ENCODE measurements around the gene ACVR1B. TPM values are rescaled to one million over a fixed set of nuclear protein-coding genes. Genes with fewer than 3 reads are reported as not detected.

Gene ACVR1B
- total RNA-seq, 2 donors from 2014 or later: 67.6 to 84.7 TPM

- DNase-seq (no peak), ATAC-seq (peak; percentile 18)
- intact Hi-C loops (cut with DNase I, micrococcal nuclease): no loop called here
Observed at GRCh38 chr12:51915003-51915625, 36.4 kb upstream of the ACVR1B start.

GRCh38 chr12:51915951-51916350 lies 35.5 kb upstream of the ACVR1B start:
- DNase-seq (no peak), ATAC-seq (no peak)
- intact Hi-C loops (cut with DNase I, micrococcal nuclease): no loop called here

GRCh38 chr12:51917041-51917590 lies 34.4 kb upstream of the ACVR1B start:
- no peak for ATAC-seq
- intact Hi-C loops (cut with DNase I, micrococcal nuclease): no loop called here

GRCh38 chr12:51917746-51918453 lies 33.6 kb upstream of the ACVR1B start:
- DNase-seq (no peak), ATAC-seq (no peak)
- intact Hi-C loops (cut with DNase I, micrococcal nuclease): no loop called here

More at GRCh38 chr12:51917041-51917590, 34.4 kb upstream of the ACVR1B start:
- DNase-seq: no peak

- ATAC-seq: no peak
- no peak for DNase-seq
- intact Hi-C loops (cut with DNase I, micrococcal nuclease): loop anchor here in 1 of 2 donors (10.0 kb wide), 1 partner anchor 65 kb away; no protein-coding TSS in a partner anchor
Observed at GRCh38 chr12:51920046-51920445, 31.5 kb upstream of the ACVR1B start.

- ATAC-seq (no peak), DNase-seq (no peak)
- intact Hi-C loops (cut with DNase I, micrococcal nuclease): loop anchor here in 1 of 2 donors (10.0 kb wide), 1 partner anchor 64 kb away; no protein-coding TSS in a partner anchor
Observed at GRCh38 chr12:51921017-51921725, 30.3 kb upstream of the ACVR1B start.

GRCh38 chr12:51922146-51922545 lies 29.4 kb upstream of the ACVR1B start:
- no peak for DNase-seq
- ATAC-seq: no peak
- intact Hi-C loops (cut with DNase I, micrococcal nuclease): loop anchor here in 1 of 2 donors (10.0 kb wide), 1 partner anchor 63 kb away; no protein-coding TSS in a partner anchor

- intact Hi-C loops (cut with DNase I, micrococcal nuclease): loop anchor here in 1 of 2 donors (10.0 kb wide), 1 partner anchor 62 kb away; no protein-coding TSS in a partner anchor
Observed at GRCh38 chr12:51922762-51923505, 28.6 kb upstream of the ACVR1B start.

GRCh38 chr12:51923506-51924365 lies 27.8 kb upstream of the ACVR1B start:
- DNase-seq (peak in 1 of 2 donors; percentile 80), ATAC-seq (peak; percentile 70)
- intact Hi-C loops (cut with DNase I, micrococcal nuclease): loop anchor here in 1 of 2 donors (10.0 kb wide), 1 partner anchor 61 kb away; no protein-coding TSS in a partner anchor

More at GRCh38 chr12:51922762-51923505, 28.6 kb upstream of the ACVR1B start:
- ATAC-seq (peak; percentile 75), DNase-seq (peak; percentile 45 to 65)

GRCh38 chr12:51924551-51925319 lies 26.8 kb upstream of the ACVR1B start:
- no peak for DNase-seq
- intact Hi-C loops (cut with DNase I, micrococcal nuclease): loop anchor here in 1 of 2 donors (10.0 kb wide), 1 partner anchor 60 kb away; no protein-coding TSS in a partner anchor

GRCh38 chr12:51925346-51926063 lies 26.0 kb upstream of the ACVR1B start:
- no peak for ATAC-seq
- no peak for DNase-seq
- intact Hi-C loops (cut with DNase I, micrococcal nuclease): loop anchor here in 1 of 2 donors (10.0 kb wide), 1 partner anchor 59 kb away; no protein-coding TSS in a partner anchor

More at GRCh38 chr12:51924551-51925319, 26.8 kb upstream of the ACVR1B start:
- no peak for ATAC-seq

- intact Hi-C loops (cut with DNase I, micrococcal nuclease): loop anchor here in 1 of 2 donors (10.0 kb wide), 1 partner anchor 59 kb away; no protein-coding TSS in a partner anchor
- ATAC-seq: no peak
Observed at GRCh38 chr12:51926064-51926632, 25.4 kb upstream of the ACVR1B start.

GRCh38 chr12:51926718-51927117 lies 24.8 kb upstream of the ACVR1B start:
- DNase-seq: peak in 1 of 2 donors; percentile 77
- ATAC-seq: peak; percentile 50
- intact Hi-C loops (cut with DNase I, micrococcal nuclease): loop anchor here in 1 of 2 donors (10.0 kb wide), 1 partner anchor 58 kb away; no protein-coding TSS in a partner anchor

More at GRCh38 chr12:51926064-51926632, 25.4 kb upstream of the ACVR1B start:
- DNase-seq: no peak

- intact Hi-C loops (cut with DNase I, micrococcal nuclease): no loop called here
- no peak for DNase-seq
- ATAC-seq: no peak
Observed at GRCh38 chr12:51932218-51933076, 19.1 kb upstream of the ACVR1B start.

Data from left colon (tissue), 2 donors.